ENCODE data around the gene ITPR1.

DNA sequence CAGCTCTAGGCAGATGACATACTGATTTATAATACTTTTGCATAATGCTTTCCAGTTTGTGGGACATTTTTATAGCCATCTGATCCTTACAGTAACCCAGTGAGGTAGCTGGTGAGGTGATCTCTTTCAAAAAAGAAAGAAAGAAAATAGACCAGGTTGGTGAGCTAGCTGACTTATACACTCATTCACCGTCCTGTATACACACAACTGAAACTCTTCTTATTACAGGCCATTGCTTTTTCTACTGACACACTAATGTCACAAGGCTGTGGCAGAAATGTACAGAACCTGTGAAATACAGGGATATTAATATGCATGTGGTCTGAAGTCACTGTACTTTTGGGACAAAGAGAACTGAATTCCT, 335.9 kb downstream of the ITPR1 start:
- TF ChIP-seq, protein P1, sequence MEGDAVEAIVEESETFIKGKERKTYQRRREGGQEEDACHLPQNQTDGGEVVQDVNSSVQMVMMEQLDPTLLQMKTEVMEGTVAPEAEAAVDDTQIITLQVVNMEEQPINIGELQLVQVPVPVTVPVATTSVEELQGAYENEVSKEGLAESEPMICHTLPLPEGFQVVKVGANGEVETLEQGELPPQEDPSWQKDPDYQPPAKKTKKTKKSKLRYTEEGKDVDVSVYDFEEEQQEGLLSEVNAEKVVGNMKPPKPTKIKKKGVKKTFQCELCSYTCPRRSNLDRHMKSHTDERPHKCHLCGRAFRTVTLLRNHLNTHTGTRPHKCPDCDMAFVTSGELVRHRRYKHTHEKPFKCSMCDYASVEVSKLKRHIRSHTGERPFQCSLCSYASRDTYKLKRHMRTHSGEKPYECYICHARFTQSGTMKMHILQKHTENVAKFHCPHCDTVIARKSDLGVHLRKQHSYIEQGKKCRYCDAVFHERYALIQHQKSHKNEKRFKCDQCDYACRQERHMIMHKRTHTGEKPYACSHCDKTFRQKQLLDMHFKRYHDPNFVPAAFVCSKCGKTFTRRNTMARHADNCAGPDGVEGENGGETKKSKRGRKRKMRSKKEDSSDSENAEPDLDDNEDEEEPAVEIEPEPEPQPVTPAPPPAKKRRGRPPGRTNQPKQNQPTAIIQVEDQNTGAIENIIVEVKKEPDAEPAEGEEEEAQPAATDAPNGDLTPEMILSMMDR (IDR thresholded peaks at IDR 0.05): no peak
- TF ChIP-seq POLR2A (IDR thresholded peaks at IDR 0.05): no peak
